ENCODE measurements around the gene CCDC197.

GRCh38 chr14:94003397-94003796, 6.3 kb downstream of the CCDC197 start:
- TF ChIP-seq CTCF (IDR thresholded peaks at IDR 0.05) (no peak), POLR2A (IDR thresholded peaks at IDR 0.05) (no peak)

All from body of pancreas (tissue), 4 donors.